ENCODE data around the gene DHX16. TPM values are rescaled to one million over a fixed set of nuclear protein-coding genes. Genes with fewer than 3 reads are reported as not detected.

The DHX16 gene
- total RNA-seq, 1 experiment from 2014 or later: 32.2 TPM

- no peak for TF ChIP-seq ZNF512 (CRISPR knock-in tag; IDR thresholded peaks at IDR 0.05; ENCODE audit: borderline replicate concordance)
- peak; percentile 79 for TF ChIP-seq PRRX2 (CRISPR knock-in tag; IDR thresholded peaks at IDR 0.05)
- no peak for TF ChIP-seq OVOL2 (CRISPR knock-in tag; IDR thresholded peaks at IDR 0.05; ENCODE audit: borderline replicate concordance)
- no peak for TF ChIP-seq SMAD4 (CRISPR knock-in tag; IDR thresholded peaks at IDR 0.05)
- TF ChIP-seq MAX (CRISPR knock-in tag; IDR thresholded peaks at IDR 0.05): no peak
- TF ChIP-seq CTCF (IDR thresholded peaks at IDR 0.05): no peak
- TF ChIP-seq TEAD1 (CRISPR knock-in tag; IDR thresholded peaks at IDR 0.05): no peak
- no peak for TF ChIP-seq IRF2 (CRISPR knock-in tag; IDR thresholded peaks at IDR 0.05; ENCODE audit: borderline replicate concordance, low read depth)
- TF ChIP-seq NR2C2 (CRISPR knock-in tag; IDR thresholded peaks at IDR 0.05): no peak
- TF ChIP-seq GRHL2 (CRISPR knock-in tag; IDR thresholded peaks at IDR 0.05; ENCODE audit: insufficient replicate concordance, severe bottlenecking): no peak
- no peak for TF ChIP-seq ZNF423 (CRISPR knock-in tag; IDR thresholded peaks at IDR 0.05)
- TF ChIP-seq ZNF219 (CRISPR knock-in tag; IDR thresholded peaks at IDR 0.05; ENCODE audit: borderline replicate concordance): no peak
- TF ChIP-seq EMX1 (CRISPR knock-in tag; IDR thresholded peaks at IDR 0.05): peak; percentile 80; the same call in 1 of the 2 replicates
- TF ChIP-seq NFATC4 (CRISPR knock-in tag; IDR thresholded peaks at IDR 0.05): peak; percentile 80
- TF ChIP-seq MLX (CRISPR knock-in tag; IDR thresholded peaks at IDR 0.05): no peak
- TF ChIP-seq, protein P1, sequence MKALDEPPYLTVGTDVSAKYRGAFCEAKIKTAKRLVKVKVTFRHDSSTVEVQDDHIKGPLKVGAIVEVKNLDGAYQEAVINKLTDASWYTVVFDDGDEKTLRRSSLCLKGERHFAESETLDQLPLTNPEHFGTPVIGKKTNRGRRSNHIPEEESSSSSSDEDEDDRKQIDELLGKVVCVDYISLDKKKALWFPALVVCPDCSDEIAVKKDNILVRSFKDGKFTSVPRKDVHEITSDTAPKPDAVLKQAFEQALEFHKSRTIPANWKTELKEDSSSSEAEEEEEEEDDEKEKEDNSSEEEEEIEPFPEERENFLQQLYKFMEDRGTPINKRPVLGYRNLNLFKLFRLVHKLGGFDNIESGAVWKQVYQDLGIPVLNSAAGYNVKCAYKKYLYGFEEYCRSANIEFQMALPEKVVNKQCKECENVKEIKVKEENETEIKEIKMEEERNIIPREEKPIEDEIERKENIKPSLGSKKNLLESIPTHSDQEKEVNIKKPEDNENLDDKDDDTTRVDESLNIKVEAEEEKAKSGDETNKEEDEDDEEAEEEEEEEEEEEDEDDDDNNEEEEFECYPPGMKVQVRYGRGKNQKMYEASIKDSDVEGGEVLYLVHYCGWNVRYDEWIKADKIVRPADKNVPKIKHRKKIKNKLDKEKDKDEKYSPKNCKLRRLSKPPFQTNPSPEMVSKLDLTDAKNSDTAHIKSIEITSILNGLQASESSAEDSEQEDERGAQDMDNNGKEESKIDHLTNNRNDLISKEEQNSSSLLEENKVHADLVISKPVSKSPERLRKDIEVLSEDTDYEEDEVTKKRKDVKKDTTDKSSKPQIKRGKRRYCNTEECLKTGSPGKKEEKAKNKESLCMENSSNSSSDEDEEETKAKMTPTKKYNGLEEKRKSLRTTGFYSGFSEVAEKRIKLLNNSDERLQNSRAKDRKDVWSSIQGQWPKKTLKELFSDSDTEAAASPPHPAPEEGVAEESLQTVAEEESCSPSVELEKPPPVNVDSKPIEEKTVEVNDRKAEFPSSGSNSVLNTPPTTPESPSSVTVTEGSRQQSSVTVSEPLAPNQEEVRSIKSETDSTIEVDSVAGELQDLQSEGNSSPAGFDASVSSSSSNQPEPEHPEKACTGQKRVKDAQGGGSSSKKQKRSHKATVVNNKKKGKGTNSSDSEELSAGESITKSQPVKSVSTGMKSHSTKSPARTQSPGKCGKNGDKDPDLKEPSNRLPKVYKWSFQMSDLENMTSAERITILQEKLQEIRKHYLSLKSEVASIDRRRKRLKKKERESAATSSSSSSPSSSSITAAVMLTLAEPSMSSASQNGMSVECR (CRISPR knock-in tag; IDR thresholded peaks at IDR 0.05; ENCODE audit: borderline replicate concordance): no peak
- TF ChIP-seq TP53 (CRISPR knock-in tag; IDR thresholded peaks at IDR 0.05): no peak
- TF ChIP-seq, protein P2, sequence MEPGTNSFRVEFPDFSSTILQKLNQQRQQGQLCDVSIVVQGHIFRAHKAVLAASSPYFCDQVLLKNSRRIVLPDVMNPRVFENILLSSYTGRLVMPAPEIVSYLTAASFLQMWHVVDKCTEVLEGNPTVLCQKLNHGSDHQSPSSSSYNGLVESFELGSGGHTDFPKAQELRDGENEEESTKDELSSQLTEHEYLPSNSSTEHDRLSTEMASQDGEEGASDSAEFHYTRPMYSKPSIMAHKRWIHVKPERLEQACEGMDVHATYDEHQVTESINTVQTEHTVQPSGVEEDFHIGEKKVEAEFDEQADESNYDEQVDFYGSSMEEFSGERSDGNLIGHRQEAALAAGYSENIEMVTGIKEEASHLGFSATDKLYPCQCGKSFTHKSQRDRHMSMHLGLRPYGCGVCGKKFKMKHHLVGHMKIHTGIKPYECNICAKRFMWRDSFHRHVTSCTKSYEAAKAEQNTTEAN (CRISPR knock-in tag; IDR thresholded peaks at IDR 0.05): no peak
- TF ChIP-seq, protein P3, sequence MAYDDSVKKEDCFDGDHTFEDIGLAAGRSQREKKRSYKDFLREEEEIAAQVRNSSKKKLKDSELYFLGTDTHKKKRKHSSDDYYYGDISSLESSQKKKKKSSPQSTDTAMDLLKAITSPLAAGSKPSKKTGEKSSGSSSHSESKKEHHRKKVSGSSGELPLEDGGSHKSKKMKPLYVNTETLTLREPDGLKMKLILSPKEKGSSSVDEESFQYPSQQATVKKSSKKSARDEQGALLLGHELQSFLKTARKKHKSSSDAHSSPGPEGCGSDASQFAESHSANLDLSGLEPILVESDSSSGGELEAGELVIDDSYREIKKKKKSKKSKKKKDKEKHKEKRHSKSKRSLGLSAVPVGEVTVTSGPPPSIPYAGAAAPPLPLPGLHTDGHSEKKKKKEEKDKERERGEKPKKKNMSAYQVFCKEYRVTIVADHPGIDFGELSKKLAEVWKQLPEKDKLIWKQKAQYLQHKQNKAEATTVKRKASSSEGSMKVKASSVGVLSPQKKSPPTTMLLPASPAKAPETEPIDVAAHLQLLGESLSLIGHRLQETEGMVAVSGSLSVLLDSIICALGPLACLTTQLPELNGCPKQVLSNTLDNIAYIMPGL (CRISPR knock-in tag; IDR thresholded peaks at IDR 0.05): no peak
- TF ChIP-seq ZSCAN18 (CRISPR knock-in tag; IDR thresholded peaks at IDR 0.05): no peak
- TF ChIP-seq ZNF396 (CRISPR knock-in tag; IDR thresholded peaks at IDR 0.05; ENCODE audit: borderline replicate concordance): no peak
- TF ChIP-seq SP1 (CRISPR knock-in tag; conservative IDR thresholded peaks at IDR 0.05): no peak
- TF ChIP-seq FOXP1 (CRISPR knock-in tag; IDR thresholded peaks at IDR 0.05; ENCODE audit: borderline replicate concordance): no peak
- no peak for TF ChIP-seq ZNF317 (CRISPR knock-in tag; IDR thresholded peaks at IDR 0.05; ENCODE audit: borderline replicate concordance, low read depth)
These were observed 58.6 kb downstream of the DHX16 start (continued) for GRCh38 chr6:30614044-30614842.
